Liver (tissue), 9 donors: ENCODE data around the gene PRKCD. TPM values are rescaled to one million over a fixed set of nuclear protein-coding genes. Genes with fewer than 3 reads are reported as not detected.

Experiments
- DNase-seq: peaks from one replicate; pipeline ENCODE4 v3.0.0-alpha.2; 2017; ENCODE audit warnings: low spot score
- H3K27ac ChIP-seq, 2 donors: one replicate each; pipeline ENCODE4 v1.7.0; 2013; ENCODE audit warnings: inconsistent platforms in 2 of 2, low read length in 2 of 2, control low read depth in 1 of 2, low read depth in 1 of 2, mild to moderate bottlenecking in 1 of 2
- H3K27me3 ChIP-seq, 4 donors: one replicate each; pipeline versions ENCODE4 v1.6.1 to v1.7.0; 2013; ENCODE audit warnings: low read length in 3 of 4, inconsistent platforms in 1 of 4, mild to moderate bottlenecking in 1 of 4, moderate library complexity in 1 of 4; ENCODE audit not compliant: control insufficient read depth in 4 of 4, insufficient read depth in 4 of 4
- H3K36me3 ChIP-seq, 4 donors: one replicate each; pipeline versions ENCODE4 v1.6.1 to v1.7.0; 2013; ENCODE audit warnings: low read length in 3 of 4, mild to moderate bottlenecking in 3 of 4, low read depth in 1 of 4, moderate library complexity in 1 of 4; ENCODE audit not compliant: control insufficient read depth in 4 of 4, insufficient read depth in 3 of 4
- H3K4me1 ChIP-seq, 4 donors: one replicate each; pipeline versions ENCODE4 v1.6.1 to v1.7.0; 2013; ENCODE audit warnings: low read length in 3 of 4, mild to moderate bottlenecking in 3 of 4, moderate library complexity in 1 of 4; ENCODE audit not compliant: control insufficient read depth in 4 of 4, insufficient read depth in 4 of 4
- H3K4me3 ChIP-seq, 3 donors: one replicate each; pipeline versions ENCODE4 v1.6.1 to v1.7.0; 2013; ENCODE audit warnings: low read length in 3 of 3, control low read depth in 1 of 3, low read depth in 1 of 3, mild to moderate bottlenecking in 1 of 3
- H3K9ac ChIP-seq, 2 donors: one replicate each; pipeline ENCODE4 v1.7.0; 2013; ENCODE audit warnings: low read length in 2 of 2, mild to moderate bottlenecking in 2 of 2, moderate library complexity in 2 of 2, control low read depth in 1 of 2, low read depth in 1 of 2
- H3K9me3 ChIP-seq, 4 donors: one replicate each; pipeline versions ENCODE4 v1.6.1 to v1.7.0; 2013; ENCODE audit warnings: low read length in 3 of 4; ENCODE audit not compliant: control insufficient read depth in 4 of 4
- EGR1 ChIP-seq, 2 donors: IDR thresholded peaks; 2 replicates each; pipeline ENCODE4 v1.6.1; 2016 to 2018; ENCODE audit warnings: antibody characterized with exemption in 2 of 2, low read depth in 2 of 2
- FOXA1 ChIP-seq: IDR thresholded peaks from 2 replicates; pipeline ENCODE4 v1.6.1; 2016; ENCODE audit warnings: antibody characterized with exemption
- FOXA2 ChIP-seq: IDR thresholded peaks from 2 replicates; pipeline ENCODE4 v1.6.1; 2016; ENCODE audit warnings: antibody characterized with exemption
- GABPA ChIP-seq, 2 donors: IDR thresholded peaks in 1 of 2; conservative IDR thresholded peaks in 1 of 2; 2 replicates each; pipeline ENCODE4 v1.6.1; 2016; ENCODE audit warnings: antibody characterized with exemption in 2 of 2, mild to moderate bottlenecking in 1 of 2, moderate library complexity in 1 of 2
- HNF4A ChIP-seq, 2 donors: conservative IDR thresholded peaks; 2 replicates each; pipeline ENCODE4 v1.6.1; 2016; ENCODE audit warnings: antibody characterized with exemption in 2 of 2, mild to moderate bottlenecking in 2 of 2
- HNF4G ChIP-seq: IDR thresholded peaks from 2 replicates; pipeline ENCODE4 v1.6.1; 2016; ENCODE audit warnings: antibody characterized with exemption
- JUND ChIP-seq, 2 donors: IDR thresholded peaks; 2 replicates each; pipeline ENCODE4 v1.6.1; 2016; ENCODE audit warnings: antibody characterized with exemption in 2 of 2
- NR2F2 ChIP-seq: IDR thresholded peaks from 2 replicates; pipeline ENCODE4 v1.6.1; 2016; ENCODE audit warnings: antibody characterized with exemption
- RAD21 ChIP-seq, 2 donors: IDR thresholded peaks; 2 replicates each; pipeline ENCODE4 v1.6.1; 2016; ENCODE audit warnings: antibody characterized with exemption in 2 of 2, mild to moderate bottlenecking in 2 of 2
- RXRA ChIP-seq, 2 donors: IDR thresholded peaks; 2 replicates each; pipeline ENCODE4 v1.6.1; 2017 to 2018; ENCODE audit warnings: antibody characterized with exemption in 2 of 2, mild to moderate bottlenecking in 1 of 2
- SP1 ChIP-seq: IDR thresholded peaks from 2 replicates; pipeline ENCODE4 v1.6.1; 2018; ENCODE audit warnings: antibody characterized with exemption, mild to moderate bottlenecking
- TAF1 ChIP-seq: conservative IDR thresholded peaks from 2 replicates; pipeline ENCODE4 v1.6.1; 2016; ENCODE audit warnings: antibody characterized with exemption, mild to moderate bottlenecking
- YY1 ChIP-seq: IDR thresholded peaks from 2 replicates; pipeline ENCODE4 v1.6.1; 2016; ENCODE audit warnings: antibody characterized with exemption, mild to moderate bottlenecking
- WGBS: extraction: QIAGEN DNeasy Blood & Tissue Kit; methylation state at CpG from one replicate; pipeline ENCODE4 v1.1.7; 2013; 5-methylcytosine and 5-hydroxymethylcytosine counted together
- polyA plus RNA-seq, 2 donors: library from polyadenylated mRNA; stranded (reverse) in 1 of 2; unstranded in 1 of 2; fragments of 200-250 nt in 1 of 2; fragments of >200 nt in 1 of 2; fragmentation: Nextera tagmentation in 1 of 2; extraction: Ambion mirVana in 1 of 2; gene quantifications; one replicate each; pipeline versions ENCODE4 v1.2.1 to v1.2.3, GENCODE V29; 2013 to 2015
- total RNA-seq, 2 donors: library from RNA; depleted of rRNA; stranded (reverse); fragments of >200 nt; gene quantifications; one replicate each; pipeline ENCODE4 v1.2.3, GENCODE V29; 2014
- TF ChIP-seq, protein P1 (sequence below): IDR thresholded peaks from 2 replicates; pipeline ENCODE4 v1.6.1; 2016; ENCODE audit warnings: antibody characterized with exemption
- TF ChIP-seq, protein P2 (sequence below): IDR thresholded peaks from 2 replicates; pipeline ENCODE4 v1.6.1; 2016; ENCODE audit warnings: antibody characterized with exemption, mild to moderate bottlenecking
- TF ChIP-seq, protein P3 (sequence below): IDR thresholded peaks from 2 replicates; pipeline ENCODE4 v1.6.1; 2016; ENCODE audit warnings: antibody characterized with exemption
- TF ChIP-seq, protein P4 (sequence below): fragments of 150-350 bp; IDR thresholded peaks from 2 replicates; pipeline ENCODE4 v1.5.1; 2017; ENCODE audit warnings: improper control_type of control experiment, low read depth, low read length; ENCODE audit not compliant: missing input control
- TF ChIP-seq, protein P5 (sequence below): IDR thresholded peaks from 2 replicates; pipeline ENCODE4 v1.6.1; 2016; ENCODE audit warnings: antibody characterized with exemption
- donor health status: healthy.
- donor health status: healthy.
- donor health status: healthy.
- donor health status: healthy.
- donor health status: healthy.

PRKCD gene
- total and polyA plus RNA-seq, 4 donors = 3.1 to 7.3 (median 3.4) TPM

DNA sequence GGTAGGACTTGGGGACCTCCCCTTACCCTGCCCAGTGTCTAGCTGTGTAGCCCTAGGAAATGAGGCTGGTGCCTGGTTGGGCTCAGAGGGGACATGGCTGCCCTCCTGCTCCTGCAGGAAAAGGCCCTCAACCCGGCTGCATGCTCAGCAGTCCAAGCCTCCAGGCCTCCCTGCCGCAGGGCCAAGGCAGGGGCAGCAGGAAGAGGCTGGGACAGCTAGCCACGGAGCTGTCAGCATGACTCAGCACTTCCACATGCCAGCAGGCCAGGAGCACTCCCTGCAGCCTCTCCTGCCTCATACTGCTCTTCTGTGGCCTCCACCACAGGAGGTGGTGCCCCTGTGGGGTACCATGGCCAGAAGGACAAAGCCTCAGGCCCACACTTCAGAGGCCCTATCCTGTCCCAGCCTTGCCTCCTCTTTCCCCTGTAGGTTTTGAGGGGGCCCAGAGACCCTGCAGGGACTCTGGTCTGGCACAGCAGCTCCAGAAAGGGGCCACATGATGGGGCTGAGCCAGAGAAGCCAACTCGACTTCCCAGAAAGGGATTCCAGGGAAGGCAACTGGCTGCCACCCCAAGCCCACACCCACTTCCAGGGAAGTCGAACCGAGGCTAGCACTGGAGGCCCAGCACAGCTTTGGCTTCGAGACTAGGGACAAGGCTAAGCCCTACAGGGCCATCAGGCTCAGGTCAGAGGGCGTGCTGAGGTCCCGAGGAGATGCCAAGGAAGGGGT is 75.3 kb downstream of the PRKCD start:
- no peak for TF ChIP-seq GABPA (IDR thresholded peaks at IDR 0.05 in 1 of 2, conservative IDR thresholded peaks at IDR 0.05 in 1 of 2)
- TF ChIP-seq RAD21 (IDR thresholded peaks at IDR 0.05) = peak in 1 of 2 donors; percentile 16
- TF ChIP-seq HNF4A (conservative IDR thresholded peaks at IDR 0.05) = peak in 1 of 2 donors; percentile 29
- TF ChIP-seq, protein P1, sequence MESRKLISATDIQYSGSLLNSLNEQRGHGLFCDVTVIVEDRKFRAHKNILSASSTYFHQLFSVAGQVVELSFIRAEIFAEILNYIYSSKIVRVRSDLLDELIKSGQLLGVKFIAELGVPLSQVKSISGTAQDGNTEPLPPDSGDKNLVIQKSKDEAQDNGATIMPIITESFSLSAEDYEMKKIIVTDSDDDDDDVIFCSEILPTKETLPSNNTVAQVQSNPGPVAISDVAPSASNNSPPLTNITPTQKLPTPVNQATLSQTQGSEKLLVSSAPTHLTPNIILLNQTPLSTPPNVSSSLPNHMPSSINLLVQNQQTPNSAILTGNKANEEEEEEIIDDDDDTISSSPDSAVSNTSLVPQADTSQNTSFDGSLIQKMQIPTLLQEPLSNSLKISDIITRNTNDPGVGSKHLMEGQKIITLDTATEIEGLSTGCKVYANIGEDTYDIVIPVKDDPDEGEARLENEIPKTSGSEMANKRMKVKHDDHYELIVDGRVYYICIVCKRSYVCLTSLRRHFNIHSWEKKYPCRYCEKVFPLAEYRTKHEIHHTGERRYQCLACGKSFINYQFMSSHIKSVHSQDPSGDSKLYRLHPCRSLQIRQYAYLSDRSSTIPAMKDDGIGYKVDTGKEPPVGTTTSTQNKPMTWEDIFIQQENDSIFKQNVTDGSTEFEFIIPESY = no peak
- TF ChIP-seq TAF1 = no peak
- TF ChIP-seq SP1 = no peak
- peak in 1 of 2 donors; percentile 55 for TF ChIP-seq JUND (IDR thresholded peaks at IDR 0.05)
- no peak for TF ChIP-seq EGR1 (IDR thresholded peaks at IDR 0.05; ENCODE audit: low read depth in 2 of 2)
- TF ChIP-seq, protein P2, sequence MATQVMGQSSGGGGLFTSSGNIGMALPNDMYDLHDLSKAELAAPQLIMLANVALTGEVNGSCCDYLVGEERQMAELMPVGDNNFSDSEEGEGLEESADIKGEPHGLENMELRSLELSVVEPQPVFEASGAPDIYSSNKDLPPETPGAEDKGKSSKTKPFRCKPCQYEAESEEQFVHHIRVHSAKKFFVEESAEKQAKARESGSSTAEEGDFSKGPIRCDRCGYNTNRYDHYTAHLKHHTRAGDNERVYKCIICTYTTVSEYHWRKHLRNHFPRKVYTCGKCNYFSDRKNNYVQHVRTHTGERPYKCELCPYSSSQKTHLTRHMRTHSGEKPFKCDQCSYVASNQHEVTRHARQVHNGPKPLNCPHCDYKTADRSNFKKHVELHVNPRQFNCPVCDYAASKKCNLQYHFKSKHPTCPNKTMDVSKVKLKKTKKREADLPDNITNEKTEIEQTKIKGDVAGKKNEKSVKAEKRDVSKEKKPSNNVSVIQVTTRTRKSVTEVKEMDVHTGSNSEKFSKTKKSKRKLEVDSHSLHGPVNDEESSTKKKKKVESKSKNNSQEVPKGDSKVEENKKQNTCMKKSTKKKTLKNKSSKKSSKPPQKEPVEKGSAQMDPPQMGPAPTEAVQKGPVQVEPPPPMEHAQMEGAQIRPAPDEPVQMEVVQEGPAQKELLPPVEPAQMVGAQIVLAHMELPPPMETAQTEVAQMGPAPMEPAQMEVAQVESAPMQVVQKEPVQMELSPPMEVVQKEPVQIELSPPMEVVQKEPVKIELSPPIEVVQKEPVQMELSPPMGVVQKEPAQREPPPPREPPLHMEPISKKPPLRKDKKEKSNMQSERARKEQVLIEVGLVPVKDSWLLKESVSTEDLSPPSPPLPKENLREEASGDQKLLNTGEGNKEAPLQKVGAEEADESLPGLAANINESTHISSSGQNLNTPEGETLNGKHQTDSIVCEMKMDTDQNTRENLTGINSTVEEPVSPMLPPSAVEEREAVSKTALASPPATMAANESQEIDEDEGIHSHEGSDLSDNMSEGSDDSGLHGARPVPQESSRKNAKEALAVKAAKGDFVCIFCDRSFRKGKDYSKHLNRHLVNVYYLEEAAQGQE = peak; percentile 55
- TF ChIP-seq, protein P3, sequence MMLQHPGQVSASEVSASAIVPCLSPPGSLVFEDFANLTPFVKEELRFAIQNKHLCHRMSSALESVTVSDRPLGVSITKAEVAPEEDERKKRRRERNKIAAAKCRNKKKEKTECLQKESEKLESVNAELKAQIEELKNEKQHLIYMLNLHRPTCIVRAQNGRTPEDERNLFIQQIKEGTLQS = no peak
- TF ChIP-seq HNF4G = no peak
- TF ChIP-seq, protein P4, sequence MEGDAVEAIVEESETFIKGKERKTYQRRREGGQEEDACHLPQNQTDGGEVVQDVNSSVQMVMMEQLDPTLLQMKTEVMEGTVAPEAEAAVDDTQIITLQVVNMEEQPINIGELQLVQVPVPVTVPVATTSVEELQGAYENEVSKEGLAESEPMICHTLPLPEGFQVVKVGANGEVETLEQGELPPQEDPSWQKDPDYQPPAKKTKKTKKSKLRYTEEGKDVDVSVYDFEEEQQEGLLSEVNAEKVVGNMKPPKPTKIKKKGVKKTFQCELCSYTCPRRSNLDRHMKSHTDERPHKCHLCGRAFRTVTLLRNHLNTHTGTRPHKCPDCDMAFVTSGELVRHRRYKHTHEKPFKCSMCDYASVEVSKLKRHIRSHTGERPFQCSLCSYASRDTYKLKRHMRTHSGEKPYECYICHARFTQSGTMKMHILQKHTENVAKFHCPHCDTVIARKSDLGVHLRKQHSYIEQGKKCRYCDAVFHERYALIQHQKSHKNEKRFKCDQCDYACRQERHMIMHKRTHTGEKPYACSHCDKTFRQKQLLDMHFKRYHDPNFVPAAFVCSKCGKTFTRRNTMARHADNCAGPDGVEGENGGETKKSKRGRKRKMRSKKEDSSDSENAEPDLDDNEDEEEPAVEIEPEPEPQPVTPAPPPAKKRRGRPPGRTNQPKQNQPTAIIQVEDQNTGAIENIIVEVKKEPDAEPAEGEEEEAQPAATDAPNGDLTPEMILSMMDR = no peak
- TF ChIP-seq, protein P5, sequence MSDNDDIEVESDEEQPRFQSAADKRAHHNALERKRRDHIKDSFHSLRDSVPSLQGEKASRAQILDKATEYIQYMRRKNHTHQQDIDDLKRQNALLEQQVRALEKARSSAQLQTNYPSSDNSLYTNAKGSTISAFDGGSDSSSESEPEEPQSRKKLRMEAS = no peak
- no peak for TF ChIP-seq FOXA2
- TF ChIP-seq FOXA1 = no peak
- TF ChIP-seq RXRA (IDR thresholded peaks at IDR 0.05) = peak in 1 of 2 donors; percentile 68
- TF ChIP-seq NR2F2 = peak; percentile 17
- TF ChIP-seq YY1 = no peak
- 56% methylated on average over 9 of the region's 9 CpGs for WGBS
- Histone ChIP-seq H3K27ac (peak overlapping the region; percentile 12 to 53), H3K9me3 (no peaks in the 10 kb centered on the region), H3K27me3 (no peaks in the 10 kb centered on the region), H3K4me3 (no peak overlapping the region), H3K4me1 (peaks cover 20 to 24% (median 22%) of the 10 kb centered on the region in 4 donors), H3K36me3 (peaks cover 0 to 22% (median 12%) of the 10 kb centered on the region in 4 donors), H3K9ac (no peak overlapping the region)
- DNase-seq = peak; percentile 76
